Right kidney (tissue), 1 donor: ENCODE results near the gene BLTP2.
A peak's percentile ranks its signal among the peaks of the same experiment; 100 is the strongest.
"Not testable (repeated sequence)": the region's sequence is repeated elsewhere in the genome, so short reads cannot be mapped to it uniquely, and the experiment has no call there.

ENCODE experiments used
- DNase-seq: peaks from one replicate; pipeline ENCODE4 v3.0.0-alpha.2; 2016

The BLTP2 gene

DNA sequence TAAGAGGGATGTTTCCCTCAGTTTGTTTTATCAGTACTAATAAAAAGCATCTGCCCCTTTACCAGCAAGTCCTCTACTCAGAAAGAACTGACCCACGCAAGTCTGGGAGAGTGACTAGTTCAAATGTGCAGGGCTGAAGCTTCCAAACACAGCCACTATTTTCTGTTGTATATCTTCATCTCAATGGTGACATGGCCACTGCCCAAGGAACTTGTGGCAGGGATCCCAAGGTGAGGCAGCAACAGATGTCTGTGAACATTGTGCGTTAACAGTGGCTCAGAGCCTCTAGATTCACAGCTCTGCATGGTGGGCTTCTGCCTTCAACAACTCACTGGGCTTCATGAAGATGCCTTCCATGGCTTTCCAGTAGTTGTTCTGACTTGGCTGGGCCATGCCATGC, 3.7 kb upstream of the BLTP2 start:
- DNase-seq: no peak

DNA sequence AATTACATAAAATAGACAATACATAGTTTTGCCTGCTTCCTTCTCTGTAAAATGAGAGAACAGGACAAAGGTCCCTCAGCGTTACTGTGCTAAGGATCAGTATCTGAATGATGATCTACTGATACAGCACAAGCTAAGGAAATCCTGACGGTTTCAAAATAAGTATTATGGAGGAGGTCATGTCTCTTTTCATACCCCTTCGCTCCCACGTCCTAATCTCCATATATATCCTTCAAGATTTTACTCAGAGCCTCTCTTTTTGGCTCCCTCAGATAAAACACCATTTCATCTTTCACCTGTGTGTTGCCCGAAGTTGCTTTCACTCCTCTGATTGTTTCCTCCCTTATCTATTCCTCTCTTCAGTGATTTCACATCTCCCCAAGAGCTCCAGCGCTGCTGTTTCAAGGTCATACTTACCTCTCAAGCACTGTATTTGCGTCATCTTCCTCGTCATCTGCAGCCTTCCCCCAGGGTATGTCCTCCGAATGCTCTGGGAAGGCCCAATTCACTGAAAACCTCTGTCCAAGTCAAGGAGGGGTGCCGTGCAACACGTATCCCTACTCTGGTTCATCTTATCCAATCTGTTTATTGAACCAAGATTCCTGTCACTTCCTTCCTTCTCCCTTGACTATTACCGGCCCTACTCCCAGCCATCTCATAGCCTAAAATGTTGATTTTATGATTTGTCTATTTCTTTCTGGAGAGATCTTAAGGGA, 1.2 kb upstream of the BLTP2 start:
- DNase-seq: peak; percentile 6

DNA sequence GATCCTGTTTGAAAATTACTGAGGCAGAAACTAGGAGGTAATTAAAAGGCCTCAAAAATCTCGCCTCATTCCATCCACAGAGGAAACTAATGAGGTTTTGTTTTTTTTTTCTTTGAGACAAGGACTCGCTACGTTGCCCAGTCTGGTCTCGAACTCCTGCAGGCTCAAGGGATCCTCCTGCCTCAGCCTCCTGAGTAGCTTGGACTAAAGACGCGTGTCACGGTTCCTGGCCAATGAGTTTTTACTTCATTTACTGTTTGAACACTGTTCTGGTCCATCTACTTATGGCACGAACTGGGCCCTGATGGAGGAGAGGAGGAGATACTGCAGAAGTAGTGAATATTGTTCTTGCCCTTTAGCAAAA, 600 bp upstream of the BLTP2 start:
- no peak for DNase-seq

GRCh38 chr17:28643983-28644786, 773 bp downstream of the BLTP2 start:
- DNase-seq: peak; percentile 35

- no peak for DNase-seq
Measured at GRCh38 chr17:28641579-28641978, 3.4 kb downstream of the BLTP2 start.

- DNase-seq: no peak
Measured at GRCh38 chr17:28635506-28635905, 9.5 kb downstream of the BLTP2 start.

DNA sequence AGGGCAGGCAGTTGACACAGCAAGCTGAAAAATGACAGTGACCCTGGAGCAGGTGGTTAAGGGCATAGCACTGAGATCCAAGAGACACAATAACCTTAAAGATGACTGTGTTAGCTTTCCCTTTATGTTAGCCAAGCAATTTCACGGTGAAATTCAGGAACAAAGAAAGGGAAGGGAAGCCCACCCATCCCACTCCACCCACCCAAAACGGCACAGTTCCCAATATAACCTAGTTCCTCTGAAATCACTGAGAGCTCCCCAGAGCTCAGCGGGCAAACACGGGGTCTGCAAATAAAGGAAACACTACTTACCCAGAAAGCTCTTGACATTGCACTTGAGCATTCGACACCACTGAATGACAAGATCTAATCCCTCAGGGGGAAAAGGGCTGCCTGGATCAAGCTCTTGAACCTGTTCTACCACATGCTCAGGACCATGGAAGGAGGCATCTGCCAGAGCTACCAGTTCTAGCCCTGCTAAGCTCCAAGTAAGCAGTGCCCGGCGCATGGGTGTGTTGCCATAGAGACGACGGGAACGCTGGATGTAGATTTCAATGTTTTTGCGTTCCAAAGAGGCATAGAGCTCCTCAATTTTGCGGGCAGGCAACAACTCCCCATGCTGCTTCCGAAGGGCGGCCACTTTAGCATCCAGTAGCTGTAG, 10.6 kb downstream of the BLTP2 start:
- DNase-seq: no peak

GRCh38 chr17:28626818-28627217, 18.1 kb downstream of the BLTP2 start:
- DNase-seq: no peak

DNA sequence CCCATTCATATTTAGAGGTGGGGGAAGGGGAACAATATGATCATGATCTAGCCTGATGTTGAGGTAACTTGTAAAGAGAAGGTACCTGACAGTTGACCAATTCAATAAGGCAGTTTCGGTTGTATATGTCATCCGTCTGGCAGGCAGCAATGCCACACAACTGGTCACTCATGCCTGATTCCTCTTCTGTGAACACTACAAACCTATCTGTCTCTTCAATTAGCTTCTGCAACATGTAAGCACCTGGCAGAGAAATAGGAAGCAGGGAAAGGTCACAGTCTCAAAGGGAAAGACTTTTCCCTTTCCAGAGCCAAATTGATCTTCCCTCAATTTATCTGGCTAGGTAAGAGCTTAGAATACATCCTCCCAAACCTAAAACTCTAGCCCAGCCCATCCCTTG, 20.8 kb downstream of the BLTP2 start:
- no peak for DNase-seq

DNA sequence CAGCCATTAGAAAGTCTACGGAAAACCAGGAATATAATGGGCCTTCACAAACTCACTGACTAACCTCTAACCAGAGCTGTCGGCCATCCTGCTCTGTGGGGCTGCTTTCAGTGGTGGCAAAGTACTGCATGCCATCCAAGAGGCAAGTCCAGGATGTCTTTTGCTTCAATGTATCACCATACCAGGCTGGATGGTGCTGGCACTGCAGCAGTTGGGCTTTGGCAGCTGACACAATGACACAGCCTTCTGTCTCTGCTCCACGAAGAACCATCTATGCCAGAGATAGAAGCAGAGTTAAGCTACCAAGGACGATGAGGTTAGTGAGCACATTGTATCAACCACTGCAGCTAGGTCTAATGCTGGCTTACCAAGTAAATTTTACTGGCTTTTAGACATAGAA, 21.3 kb downstream of the BLTP2 start:
- DNase-seq: no peak

DNA sequence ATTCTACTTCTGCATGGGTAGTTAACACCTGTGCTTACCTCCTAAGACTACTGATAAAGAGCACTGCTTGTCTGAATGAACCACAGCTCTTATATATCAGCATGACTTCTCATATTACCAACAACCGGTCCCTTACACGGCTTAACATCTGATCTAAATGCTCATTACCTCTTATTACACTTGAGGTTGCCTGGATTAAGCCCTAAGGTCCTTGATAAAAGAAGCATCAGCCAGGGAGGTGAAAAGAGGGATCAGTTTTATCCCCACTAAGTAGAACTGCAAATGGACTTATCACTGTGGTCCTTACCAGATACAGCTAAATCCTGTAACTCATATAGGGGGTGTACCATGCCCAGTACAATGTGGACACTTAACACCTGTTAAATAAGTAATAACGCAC, 22.8 kb downstream of the BLTP2 start:
- DNase-seq: no peak

GRCh38 chr17:28620010-28620409, 24.9 kb downstream of the BLTP2 start:
- no peak for DNase-seq

- DNase-seq: no peak
Measured at GRCh38 chr17:28618464-28618863, 26.5 kb downstream of the BLTP2 start.

GRCh38 chr17:28616281-28616680, 28.7 kb downstream of the BLTP2 start:
- no peak for DNase-seq

DNA sequence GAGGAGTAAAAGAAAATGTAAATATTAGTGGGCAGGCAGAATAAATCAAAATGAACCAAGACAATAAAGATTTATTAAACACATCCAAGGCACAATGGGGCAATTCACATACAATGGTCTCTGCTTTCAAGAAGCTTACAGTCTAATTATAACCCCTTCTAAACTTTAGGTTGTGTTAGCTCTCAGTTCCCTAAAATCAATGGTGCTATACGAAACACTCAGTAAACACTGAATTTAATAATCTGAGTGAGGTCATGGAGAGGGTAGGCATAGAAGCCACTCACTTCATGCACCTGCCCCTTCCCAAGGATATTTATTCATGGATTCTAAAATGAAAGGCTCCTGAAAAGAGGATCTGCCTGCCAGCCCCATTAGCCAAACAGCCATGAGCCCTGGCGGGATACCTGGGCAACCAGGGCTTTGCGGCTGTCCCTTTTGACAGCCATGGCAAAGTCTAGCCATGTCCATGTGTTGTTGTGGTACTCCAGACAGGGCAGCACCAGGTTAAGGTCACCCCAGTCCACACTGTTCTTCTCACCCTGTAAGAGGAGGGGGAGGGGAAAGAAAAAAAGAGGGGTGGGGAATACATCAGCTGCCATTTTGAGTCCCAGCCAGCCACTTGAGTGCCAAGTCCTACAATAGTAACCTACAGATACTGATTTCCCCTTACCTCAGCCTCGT, 29.6 kb downstream of the BLTP2 start:
- no peak for DNase-seq

GRCh38 chr17:28613931-28614381, 31.0 kb downstream of the BLTP2 start, which contains the start of gene RSKR:
TSS of gene RSKR (minus strand) at chr17:28614185. CDS start at chr17:28614161, 24 bp downstream.
- no peak for DNase-seq

GRCh38 chr17:28612936-28613872, 31.8 kb downstream of the BLTP2 start:
- DNase-seq: peak; percentile 25

- no peak for DNase-seq
Measured at GRCh38 chr17:28612531-28612930, 32.4 kb downstream of the BLTP2 start.

DNA sequence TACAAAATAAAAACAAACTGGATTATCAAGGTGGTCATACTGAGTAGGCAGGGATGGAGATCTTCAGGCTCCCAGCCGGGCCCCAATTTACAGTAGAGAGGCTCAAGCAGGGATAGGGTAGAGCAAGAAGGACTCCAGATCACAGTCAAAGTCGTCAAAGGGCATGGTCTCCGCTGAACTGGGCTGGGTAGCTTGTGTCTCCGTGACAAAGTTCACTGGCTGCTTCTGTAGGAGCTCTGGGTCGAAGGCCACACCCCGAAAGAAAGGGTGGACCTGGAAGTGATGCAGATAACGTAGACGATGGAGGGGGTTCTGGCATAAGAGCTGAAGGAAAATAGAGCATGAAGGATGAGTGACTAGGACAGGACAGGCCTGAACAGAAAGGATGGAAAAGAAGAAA, 34.6 kb downstream of the BLTP2 start:
- DNase-seq: no peak

GRCh38 chr17:28604031-28604430, 40.9 kb downstream of the BLTP2 start:
- not testable (repeated sequence) for DNase-seq
